Transverse colon (tissue), 4 donors: ENCODE results near the gene ITIH5. TPM values are rescaled to one million over a fixed set of nuclear protein-coding genes. Genes with fewer than 3 reads are reported as not detected.

Source experiments
- DNase-seq: peaks from one replicate; pipeline ENCODE4 v3.0.0-alpha.2; 2019
- H3K27ac ChIP-seq, 4 donors: fragments of 200-600 bp; sonication (generic); 2 replicates each; pipeline ENCODE4 v1.5.1; 2016 to 2018; ENCODE audit warnings: inconsistent platforms in 4 of 4
- H3K27me3 ChIP-seq: fragments of 200-600 bp; sonication (generic); 2 replicates; pipeline ENCODE4 v1.5.1; 2017; ENCODE audit warnings: inconsistent platforms
- H3K36me3 ChIP-seq, 4 donors: fragments of 200-600 bp; sonication (generic); 2 replicates each; pipeline ENCODE4 v1.5.1; 2017 to 2019; ENCODE audit warnings: inconsistent platforms in 4 of 4
- H3K4me1 ChIP-seq, 4 donors: fragments of 200-600 bp; sonication (generic); 2 replicates each; pipeline ENCODE4 v1.5.1; 2017 to 2020; ENCODE audit warnings: inconsistent platforms in 4 of 4
- H3K4me3 ChIP-seq, 4 donors: fragments of 200-600 bp; sonication (generic); 1 replicate in 1 of 4; 2 replicates in 3 of 4; pipeline versions ENCODE4 v1.5.1 to v1.6.1; 2017 to 2019; ENCODE audit warnings: inconsistent platforms in 4 of 4
- H3K9me3 ChIP-seq, 2 donors: fragments of 200-600 bp; sonication (generic); 2 replicates each; pipeline ENCODE4 v1.5.1; 2017 to 2019; ENCODE audit warnings: inconsistent platforms in 2 of 2
- EP300 ChIP-seq: sonication (generic); formaldehyde crosslinking; IDR thresholded peaks from one replicate; pipeline ENCODE4 v1.6.1; 2017; ENCODE audit warnings: antibody characterized with exemption, low read depth
- POLR2A ChIP-seq: fragments of 450-650 bp; IDR thresholded peaks from one replicate; pipeline ENCODE4 v1.6.1; 2016; ENCODE audit warnings: antibody characterized with exemption, mild to moderate bottlenecking, moderate library complexity
- POLR2AphosphoS5 ChIP-seq, 3 donors: sonication (generic); formaldehyde crosslinking; IDR thresholded peaks; one replicate each; pipeline ENCODE4 v1.6.1; 2016; ENCODE audit warnings: antibody characterized with exemption in 3 of 3
- WGBS, 2 donors: methylation state at CpG; one replicate each; pipeline ENCODE4 v1.1.5; 2018; ENCODE audit warnings: low coverage in 1 of 2; 5-methylcytosine and 5-hydroxymethylcytosine counted together
- in situ Hi-C, 4 donors: fragments of 200-750 bp; cut with MboI; loops; one replicate each; pipeline versions ENCODE4 v1.15.0 to v1.15.1; 2017; ENCODE audit warnings: low sequenced_read_pairs in 3 of 4, low pct_ligation_motif_present in 1 of 4, low pct_unique_long_range_greater_than_20kb in 1 of 4
- intact Hi-C: fragments of 100-400 bp; cut with DNase I; formaldehyde crosslinking; loops from one replicate; pipeline ENCODE4 v1.15.1; 2023; ENCODE audit warnings: low total_unique reads
- total RNA-seq, 4 donors: library from RNA; depleted of rRNA; stranded (reverse); fragments of >200 nt; gene quantifications; one replicate each; pipeline ENCODE4 v1.1.0, GENCODE V29; 2016
- TF ChIP-seq, protein P1 (sequence below), 5 experiments: fragments of 200-600 bp in 3 of 5; fragments of 450-650 bp in 2 of 5; sonication (generic) in 3 of 5; IDR thresholded peaks; 1 replicate in 2 of 5; 2 replicates in 3 of 5; pipeline ENCODE4 v1.5.1; 2016 to 2017; ENCODE audit warnings: antibody characterized with exemption in 5 of 5, inconsistent platforms in 3 of 5, mild to moderate bottlenecking in 2 of 5, moderate library complexity in 1 of 5

ITIH5 gene
- total RNA-seq, 4 donors from 2014 or later: 13.2 to 169 (median 17.0) TPM

DNA sequence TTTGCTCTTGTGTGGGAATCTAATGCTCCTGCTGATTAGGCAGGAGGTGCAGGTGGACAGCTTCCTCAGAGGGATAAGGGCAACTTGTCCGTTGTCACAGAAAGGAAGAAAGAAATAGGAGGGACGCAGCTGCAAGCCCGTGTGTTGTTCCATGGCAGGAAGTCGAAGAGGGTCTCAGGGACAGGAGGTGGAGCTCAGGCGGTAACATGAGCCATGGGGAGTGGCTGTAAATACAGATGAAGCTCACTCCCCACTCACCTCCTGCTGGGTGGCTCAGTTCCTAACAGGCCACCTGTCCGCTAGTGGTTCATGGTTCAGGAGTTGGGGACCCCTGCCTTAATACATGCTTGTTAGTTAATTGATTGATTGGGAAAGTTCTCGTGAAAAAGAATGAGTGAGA is 154.3 kb downstream of the ITIH5 start:
- Histone ChIP-seq H3K4me1 (no peaks in the 10 kb centered on the region), H3K4me3 (no peak overlapping the region), H3K27ac (no peak overlapping the region), H3K9me3 (no peaks in the 10 kb centered on the region), H3K27me3 (peaks cover 5% of the 10 kb centered on the region), H3K36me3 (no peaks in the 10 kb centered on the region)
- DNase-seq: no peak
- TF ChIP-seq POLR2AphosphoS5 (IDR thresholded peaks at IDR 0.05) (no peak), EP300 (no peak), POLR2A (no peak)
- TF ChIP-seq, protein P1, sequence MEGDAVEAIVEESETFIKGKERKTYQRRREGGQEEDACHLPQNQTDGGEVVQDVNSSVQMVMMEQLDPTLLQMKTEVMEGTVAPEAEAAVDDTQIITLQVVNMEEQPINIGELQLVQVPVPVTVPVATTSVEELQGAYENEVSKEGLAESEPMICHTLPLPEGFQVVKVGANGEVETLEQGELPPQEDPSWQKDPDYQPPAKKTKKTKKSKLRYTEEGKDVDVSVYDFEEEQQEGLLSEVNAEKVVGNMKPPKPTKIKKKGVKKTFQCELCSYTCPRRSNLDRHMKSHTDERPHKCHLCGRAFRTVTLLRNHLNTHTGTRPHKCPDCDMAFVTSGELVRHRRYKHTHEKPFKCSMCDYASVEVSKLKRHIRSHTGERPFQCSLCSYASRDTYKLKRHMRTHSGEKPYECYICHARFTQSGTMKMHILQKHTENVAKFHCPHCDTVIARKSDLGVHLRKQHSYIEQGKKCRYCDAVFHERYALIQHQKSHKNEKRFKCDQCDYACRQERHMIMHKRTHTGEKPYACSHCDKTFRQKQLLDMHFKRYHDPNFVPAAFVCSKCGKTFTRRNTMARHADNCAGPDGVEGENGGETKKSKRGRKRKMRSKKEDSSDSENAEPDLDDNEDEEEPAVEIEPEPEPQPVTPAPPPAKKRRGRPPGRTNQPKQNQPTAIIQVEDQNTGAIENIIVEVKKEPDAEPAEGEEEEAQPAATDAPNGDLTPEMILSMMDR (IDR thresholded peaks at IDR 0.05): no peak
- in situ Hi-C loops (loop anchor here in 1 of 4 donors (25.0 kb wide), 1 partner anchor 1800 kb away; no protein-coding TSS in a partner anchor), intact Hi-C loops (no loop called here)
- WGBS, 2 donors: 66 to 73% methylated on average over 5 to 7 of the region's 7 CpGs

GRCh38 chr10:7511612-7512011 is 155.2 kb downstream of the ITIH5 start:
- Histone ChIP-seq H3K36me3 (no peaks in the 10 kb centered on the region), H3K9me3 (no peaks in the 10 kb centered on the region), H3K4me1 (no peaks in the 10 kb centered on the region), H3K27ac (no peak overlapping the region), H3K27me3 (peaks cover 2% of the 10 kb centered on the region), H3K4me3 (no peak overlapping the region)
- 85 to 91% methylated on average over 5 to 6 of the region's 6 CpGs for WGBS, 2 donors
- TF ChIP-seq, protein P1 (IDR thresholded peaks at IDR 0.05): no peak
- TF ChIP-seq POLR2A: no peak
- no peak for TF ChIP-seq EP300
- no peak for TF ChIP-seq POLR2AphosphoS5 (IDR thresholded peaks at IDR 0.05)
- intact Hi-C loops (no loop called here), in situ Hi-C loops (loop anchor here in 1 of 4 donors (25.0 kb wide), 1 partner anchor 1801 kb away; no protein-coding TSS in a partner anchor)
- DNase-seq: no peak

Other genes starting within 250 kb of the ITIH5 start
- not detected for gene ITIH2, start 36.4 kb upstream of the ITIH5 start, total RNA-seq
- 10 to 100 TPM in 1 of 4 donors, 1 to 10 TPM in 3; 1.8 to 10.8 (median 5.5) TPM for gene KIN, start 121.0 kb upstream of the ITIH5 start, total RNA-seq
- gene ATP5F1C, start 121.2 kb upstream of the ITIH5 start, total RNA-seq: 100 to 1,000 TPM; 193 to 492 (median 332) TPM
- gene TAF3, start 151.5 kb upstream of the ITIH5 start, total RNA-seq: 10 to 100 TPM in 2 of 4 donors, 1 to 10 TPM in 2; 4.8 to 35.6 (median 9.6) TPM